HG02610 (cell line): Measurements from ENCODE around the gene THAP9.
A peak's percentile ranks its signal among the peaks of the same experiment; 100 is the strongest.
"Not testable (repeated sequence)": the region's sequence is repeated elsewhere in the genome, so short reads cannot be mapped to it uniquely, and the experiment has no call there.

Source experiments
- ATAC-seq: cut with Tn5 transposase; IDR thresholded peaks from one replicate; pipeline ENCODE4 v1.9.1; 2021; ENCODE audit warnings: mild to moderate bottlenecking, moderate library complexity; ENCODE audit not compliant: unreplicated experiment

The THAP9 gene

GRCh38 chr4:82900411-82901182, at the start of gene THAP9:
TSS of gene THAP9 (plus strand) at chr4:82900735. CDS start at chr4:82900803, 68 bp downstream.
- ATAC-seq = peak; percentile 87

GRCh38 chr4:82851318-82851717, 49.2 kb upstream of the THAP9 start:
- ATAC-seq = no peak

GRCh38 chr4:82851885-82852750, 48.4 kb upstream of the THAP9 start:
- no peak for ATAC-seq

GRCh38 chr4:82852751-82853285, 47.7 kb upstream of the THAP9 start:
- ATAC-seq = no peak

GRCh38 chr4:82860487-82860886, 40.0 kb upstream of the THAP9 start:
- not testable (repeated sequence) for ATAC-seq

- no peak for ATAC-seq
Measured at GRCh38 chr4:82861529-82861928, 39.0 kb upstream of the THAP9 start.

- ATAC-seq = no peak
Measured at GRCh38 chr4:82864336-82864979, 36.1 kb upstream of the THAP9 start.

- ATAC-seq = peak; percentile 48
Measured at GRCh38 chr4:82865592-82865991, 34.9 kb upstream of the THAP9 start.

GRCh38 chr4:82866033-82866432, 34.5 kb upstream of the THAP9 start:
- not testable (repeated sequence) for ATAC-seq

- ATAC-seq = no peak
Measured at GRCh38 chr4:82866706-82867385, 33.7 kb upstream of the THAP9 start.

- no peak for ATAC-seq
Measured at GRCh38 chr4:82868572-82868971, 32.0 kb upstream of the THAP9 start.

GRCh38 chr4:82885410-82885809, 15.1 kb upstream of the THAP9 start:
- ATAC-seq = no peak

GRCh38 chr4:82886147-82886942, 14.2 kb upstream of the THAP9 start:
- ATAC-seq = no peak

- no peak for ATAC-seq
Measured at GRCh38 chr4:82889287-82889686, 11.2 kb upstream of the THAP9 start.

GRCh38 chr4:82890528-82890900, 10.0 kb upstream of the THAP9 start:
- no peak for ATAC-seq

GRCh38 chr4:82890901-82891706, 9.4 kb upstream of the THAP9 start, which contains the start of gene SEC31A:
TSS of gene SEC31A (minus strand) at chr4:82891153. CDS start at chr4:82881936, 9,217 bp downstream.
- ATAC-seq = peak; percentile 95

- ATAC-seq = no peak
Measured at GRCh38 chr4:82891707-82892466, 8.6 kb upstream of the THAP9 start.

- ATAC-seq = no peak
Measured at GRCh38 chr4:82892467-82892802, 8.1 kb upstream of the THAP9 start.
